Measurements from ENCODE around the gene DNAJB2.
"Not testable (repeated sequence)": the region's sequence is repeated elsewhere in the genome, so short reads cannot be mapped to it uniquely, and the experiment has no call there.

Gene DNAJB2

GRCh38 chr2:219286436-219287115 lies 7.4 kb downstream of the DNAJB2 start:
- no peak for DNase-seq

GRCh38 chr2:219287116-219287440 lies 7.9 kb downstream of the DNAJB2 start:
- not testable (repeated sequence) for DNase-seq

- DNase-seq: no peak
Measured at GRCh38 chr2:219287580-219288265, 8.6 kb downstream of the DNAJB2 start.

- DNase-seq: no peak
Measured at GRCh38 chr2:219289195-219289536, 10.0 kb downstream of the DNAJB2 start.

- peak; percentile 62 for DNase-seq
Measured at GRCh38 chr2:219289537-219290361, 10.6 kb downstream of the DNAJB2 start.

- no peak for DNase-seq
Measured at GRCh38 chr2:219290381-219291171, 11.4 kb downstream of the DNAJB2 start.

- no peak for DNase-seq
Measured at GRCh38 chr2:219291394-219291793, 12.2 kb downstream of the DNAJB2 start.

GRCh38 chr2:219291910-219292490 lies 12.8 kb downstream of the DNAJB2 start:
- DNase-seq: no peak

- no peak for DNase-seq
Measured at GRCh38 chr2:219292616-219293015, 13.4 kb downstream of the DNAJB2 start.

GRCh38 chr2:219293736-219294231 lies 14.6 kb downstream of the DNAJB2 start:
- DNase-seq: no peak

GRCh38 chr2:219294356-219295351 lies 15.5 kb downstream of the DNAJB2 start:
- peak; percentile 94 for DNase-seq

GRCh38 chr2:219296142-219296541 lies 17.0 kb downstream of the DNAJB2 start:
- no peak for DNase-seq

GRCh38 chr2:219296631-219297391 lies 17.6 kb downstream of the DNAJB2 start:
- no peak for DNase-seq

- DNase-seq: no peak
Measured at GRCh38 chr2:219297766-219298456, 18.7 kb downstream of the DNAJB2 start.

GRCh38 chr2:219298759-219299371 lies 19.7 kb downstream of the DNAJB2 start:
- peak; percentile 95 for DNase-seq

GRCh38 chr2:219299372-219299760 lies 20.2 kb downstream of the DNAJB2 start:
- no peak for DNase-seq

- no peak for DNase-seq
Measured at GRCh38 chr2:219300022-219300421, 20.9 kb downstream of the DNAJB2 start.

GRCh38 chr2:219302412-219302968 lies 23.3 kb downstream of the DNAJB2 start:
- no peak for DNase-seq

- no peak for DNase-seq
Measured at GRCh38 chr2:219304223-219304622, 25.1 kb downstream of the DNAJB2 start.

Data from eye (tissue), 1 donor.